HL-60 (cell line): ENCODE results near the gene DFFA.
"Not testable (repeated sequence)": the region's sequence is repeated elsewhere in the genome, so short reads cannot be mapped to it uniquely, and the experiment has no call there.

Experiments
- DNase-seq, 2 experiments: peaks; one replicate each; pipeline ENCODE4 v3.0.0-alpha.2; 2010 to 2020; ENCODE audit warnings: low read depth in 1 of 2, low spot score in 1 of 2
- H3K27ac ChIP-seq: fragments of 250-450 bp; sonication (Bioruptor Pico); replicated peaks from 2 replicates; pipeline ENCODE4 v1.5.1; 2020; ENCODE audit warnings: mild to moderate bottlenecking, moderate library complexity
- H3K27me3 ChIP-seq: fragments of 250-450 bp; sonication (Bioruptor Pico); 2 replicates; pipeline ENCODE4 v1.5.1; 2021; ENCODE audit warnings: mild to moderate bottlenecking, moderate library complexity; ENCODE audit not compliant: insufficient read depth, poor library complexity, severe bottlenecking
- H3K4me3 ChIP-seq: replicated peaks from 2 replicates; pipeline ENCODE4 v1.5.1; 2011; ENCODE audit warnings: mild to moderate bottlenecking, control low read depth, low read length; ENCODE audit not compliant: insufficient read depth
- CTCF ChIP-seq: IDR thresholded peaks from one replicate; pipeline ENCODE4 v1.5.1; 2011; ENCODE audit warnings: low read length, control low read depth, inconsistent platforms; ENCODE audit not compliant: insufficient read depth
- GABPA ChIP-seq: IDR thresholded peaks from 2 replicates; pipeline ENCODE4 v1.6.1; 2012; ENCODE audit warnings: low read depth
- POLR2AphosphoS5 ChIP-seq: IDR thresholded peaks from 2 replicates; pipeline ENCODE4 v1.6.1; 2012; ENCODE audit warnings: low read depth
- REST ChIP-seq: IDR thresholded peaks from 2 replicates; pipeline ENCODE4 v1.6.1; 2012; ENCODE audit warnings: low read depth; ENCODE audit not compliant: insufficient replicate concordance
- SPI1 ChIP-seq: IDR thresholded peaks from 2 replicates; pipeline ENCODE4 v1.6.1; 2012; ENCODE audit warnings: low read depth, mild to moderate bottlenecking, borderline replicate concordance

DFFA gene

DNA sequence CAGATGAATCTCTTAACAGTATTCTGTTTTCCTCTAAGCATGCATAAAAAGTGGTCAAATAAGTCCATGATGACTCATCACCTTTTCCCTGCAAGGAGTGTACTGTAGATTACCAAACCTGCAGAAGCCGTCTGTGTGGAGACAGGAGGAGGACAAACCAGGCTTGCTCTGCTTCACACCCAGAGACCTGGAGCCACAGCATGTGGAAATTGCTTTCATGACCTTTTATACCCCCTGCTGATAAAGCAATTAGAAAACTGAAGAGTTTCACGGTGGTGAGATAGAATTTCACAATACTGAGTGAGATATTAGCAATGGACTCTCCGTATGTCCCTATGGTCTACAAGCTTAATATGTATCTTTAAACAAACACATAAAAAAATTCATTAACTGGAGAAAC, 13.1 kb downstream of the DFFA start:
- TF ChIP-seq GABPA = no peak
- no peak for TF ChIP-seq CTCF
- TF ChIP-seq POLR2AphosphoS5 = no peak
- no peak overlapping the region for H3K27ac ChIP-seq

DNA sequence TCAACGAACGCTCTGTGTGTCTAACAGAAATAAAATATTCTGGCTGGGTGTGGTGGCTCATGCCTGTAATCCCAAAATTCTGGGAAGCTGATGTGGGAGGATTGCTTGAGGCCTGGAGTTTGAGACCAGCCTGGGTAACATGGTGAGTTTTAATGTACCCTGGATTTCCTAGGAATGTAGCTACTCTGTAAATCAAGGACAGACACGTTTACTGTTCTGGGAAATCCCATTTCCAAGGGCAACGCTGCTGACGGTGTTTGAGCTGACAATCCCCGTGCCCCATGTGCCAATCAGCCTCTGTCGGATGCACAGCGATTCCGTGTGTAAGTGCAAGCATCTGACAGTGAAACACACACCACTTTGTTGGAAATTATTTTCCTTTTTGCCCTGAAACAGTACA, 14.5 kb downstream of the DFFA start:
- no peaks in the 10 kb centered on the region for H3K27me3 ChIP-seq
- TF ChIP-seq CTCF = no peak
- no peak for TF ChIP-seq SPI1
- DNase-seq = no peak
- H3K27ac ChIP-seq = no peak overlapping the region
- H3K4me3 ChIP-seq = no peak overlapping the region

More for the DNA sequence above, 13.1 kb downstream of the DFFA start:
- no peak overlapping the region for H3K4me3 ChIP-seq
- H3K27me3 ChIP-seq = no peaks in the 10 kb centered on the region
- DNase-seq = peak; percentile 18 to 28

- H3K27me3 ChIP-seq, H3K4me3 ChIP-seq, H3K27ac ChIP-seq, DNase-seq: not testable (repeated sequence)
Measured at GRCh38 chr1:10457462-10457861, 14.9 kb downstream of the DFFA start.

DNA sequence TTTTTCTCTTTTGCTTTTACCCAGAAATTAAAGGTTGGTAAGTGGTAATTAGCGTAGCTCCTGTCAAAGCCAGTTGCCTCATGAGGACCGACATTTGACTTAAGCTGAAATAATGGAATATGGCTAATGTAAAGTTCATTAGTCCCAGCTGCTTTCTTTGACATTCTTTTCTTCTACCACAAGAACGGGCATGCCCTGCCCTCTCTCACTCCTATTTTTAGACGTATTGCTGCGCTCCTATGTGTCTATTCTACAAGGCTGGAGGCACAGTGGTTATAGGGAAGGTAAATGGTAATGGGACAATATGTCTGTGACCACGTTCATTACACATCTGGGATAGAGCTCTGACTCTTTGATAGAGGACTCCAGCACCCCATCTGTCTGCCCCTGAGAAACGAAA, 15.7 kb downstream of the DFFA start:
- TF ChIP-seq GABPA = no peak
- no peak for TF ChIP-seq CTCF
- no peak for TF ChIP-seq REST
- no peak for TF ChIP-seq POLR2AphosphoS5
- TF ChIP-seq SPI1 = no peak
- Histone ChIP-seq H3K27me3 (no peaks in the 10 kb centered on the region), H3K27ac (no peak overlapping the region), H3K4me3 (no peak overlapping the region)
- no peak for DNase-seq

- TF ChIP-seq POLR2AphosphoS5 (no peak), CTCF (no peak), REST (no peak), SPI1 (no peak), GABPA (no peak)
- no peak overlapping the region for H3K4me3 ChIP-seq
- DNase-seq = no peak
- H3K27ac ChIP-seq = no peak overlapping the region
- H3K27me3 ChIP-seq = no peaks in the 10 kb centered on the region
Measured at GRCh38 chr1:10456048-10456447, 16.3 kb downstream of the DFFA start.
